GM18951 (cell line): Measurements from ENCODE around the gene ABHD8.

ENCODE experiments used
- POLR2A ChIP-seq: IDR thresholded peaks from 4 replicates; pipeline ENCODE4 v1.6.1; 2011; ENCODE audit warnings: mild to moderate bottlenecking; ENCODE audit not compliant: insufficient read length, insufficient read depth; ENCODE audit errors: extremely low read depth
- in situ Hi-C: fragments of 300-500 bp; cut with MboI; formaldehyde crosslinking; loops from one replicate; pipeline ENCODE4 v1.12.0; 2022; ENCODE audit warnings: low sequenced_read_pairs, mixed read lengths, inconsistent platforms; ENCODE audit not compliant: unreplicated experiment

The ABHD8 gene

DNA sequence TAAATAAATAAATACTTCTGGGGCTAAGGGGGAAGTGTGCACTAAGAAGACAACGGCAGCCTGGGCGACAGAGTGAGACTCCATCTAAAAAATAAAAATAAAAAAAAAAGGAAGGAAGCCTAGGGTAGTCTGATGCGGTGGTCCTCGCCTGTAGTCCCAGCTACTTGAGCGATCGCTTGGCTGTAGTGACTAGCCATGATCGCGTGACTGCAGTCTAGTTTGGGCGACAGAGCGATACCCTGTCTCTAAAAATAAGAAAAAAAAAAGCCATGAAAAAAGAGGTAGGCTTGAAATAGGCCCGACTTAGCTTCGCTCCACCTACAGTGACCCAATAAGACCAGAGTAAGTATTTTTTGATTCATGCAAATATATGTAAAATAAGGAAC is 36.6 kb downstream of the ABHD8 start:
- in situ Hi-C loops: no loop called here
- TF ChIP-seq POLR2A: peak; percentile 38

DNA sequence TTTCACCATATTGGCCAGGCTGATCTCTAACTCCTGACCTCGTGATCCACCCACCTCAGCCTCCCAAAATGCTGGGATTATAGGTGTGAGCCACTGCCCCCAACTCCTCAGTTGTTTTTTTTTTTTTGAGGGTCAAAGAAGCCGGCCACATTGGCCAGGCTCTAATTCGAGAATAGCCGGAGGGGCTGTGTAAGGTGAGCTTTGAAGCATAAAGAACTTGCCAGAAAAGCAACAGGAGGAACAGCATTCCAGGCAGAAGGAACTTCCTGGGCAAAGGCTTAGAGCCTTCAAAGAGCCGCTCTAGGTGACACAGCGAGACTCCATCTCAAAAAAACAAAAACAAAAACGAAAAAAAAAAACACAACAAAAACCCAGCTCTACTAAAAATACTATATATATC is 37.2 kb downstream of the ABHD8 start:
- in situ Hi-C loops: no loop called here
- no peak for TF ChIP-seq POLR2A

DNA sequence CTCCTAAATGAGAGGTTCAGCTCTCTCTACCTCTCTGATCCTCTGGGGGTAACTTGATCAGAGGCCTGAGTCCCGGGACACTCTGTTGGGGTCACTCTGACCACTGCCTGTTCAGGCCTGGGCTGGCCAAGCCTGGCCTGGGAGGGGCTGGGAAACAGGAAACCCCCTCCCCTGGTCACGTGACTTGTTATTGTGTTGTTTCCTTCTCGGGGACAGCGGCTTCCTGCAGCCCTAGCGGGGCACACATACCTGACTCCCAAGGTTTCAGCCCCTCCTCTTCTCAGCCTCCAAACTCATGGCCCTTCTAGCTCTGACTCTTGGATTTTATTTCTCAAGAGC is 38.6 kb downstream of the ABHD8 start, which contains the start of gene USHBP1:
TSS of gene USHBP1 (minus strand) at position 105 of the 339 bp plus-strand sequence. CDS start 446 bp downstream, outside the sequence.
- TF ChIP-seq POLR2A: no peak
- in situ Hi-C loops: no loop called here

DNA sequence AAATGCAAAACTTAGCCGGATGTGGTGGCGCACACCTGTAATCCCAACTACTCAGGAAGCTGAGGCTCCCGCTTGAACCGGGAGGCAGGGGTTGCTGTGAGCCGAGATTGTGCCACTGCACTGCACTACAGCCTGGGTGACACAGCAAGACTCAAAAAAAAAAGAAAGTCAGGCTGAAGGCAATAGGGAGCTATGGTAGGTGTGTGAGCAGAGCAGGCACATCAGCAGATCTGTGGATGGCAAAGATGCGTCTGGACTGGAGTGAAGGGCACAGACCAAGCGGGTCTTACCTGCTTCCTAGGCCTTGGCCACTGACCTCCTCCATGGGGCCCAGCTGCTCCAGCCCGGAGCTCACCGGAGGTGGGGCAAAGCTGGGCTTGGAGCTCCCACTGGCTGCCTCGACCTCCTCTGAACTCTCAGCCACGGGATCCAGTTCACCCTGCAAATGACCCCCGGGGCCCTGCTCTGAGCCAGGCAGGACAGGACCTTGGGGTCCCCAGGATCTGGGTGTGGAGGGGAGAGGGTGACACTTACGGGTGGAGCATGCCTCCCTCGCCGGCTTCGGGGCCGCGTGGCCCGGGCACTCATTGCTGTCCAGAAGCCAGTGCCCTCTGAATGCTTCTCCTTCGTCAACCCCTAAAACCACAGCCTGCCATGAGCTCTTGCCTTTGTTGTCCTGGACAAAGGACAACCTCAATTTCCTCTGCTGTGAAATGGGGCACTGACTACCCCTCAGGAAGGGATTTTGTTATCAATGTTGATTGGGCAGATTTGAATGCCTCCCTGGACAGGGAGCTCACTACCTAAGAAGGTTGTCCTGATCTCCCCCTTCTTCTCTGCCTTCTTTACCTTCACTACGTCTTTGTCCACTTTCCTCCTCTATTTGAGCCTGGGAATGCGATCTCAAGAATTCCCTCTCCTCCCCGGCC is 39.2 kb downstream of the ABHD8 start:
- in situ Hi-C loops: no loop called here
- TF ChIP-seq POLR2A: no peak

DNA sequence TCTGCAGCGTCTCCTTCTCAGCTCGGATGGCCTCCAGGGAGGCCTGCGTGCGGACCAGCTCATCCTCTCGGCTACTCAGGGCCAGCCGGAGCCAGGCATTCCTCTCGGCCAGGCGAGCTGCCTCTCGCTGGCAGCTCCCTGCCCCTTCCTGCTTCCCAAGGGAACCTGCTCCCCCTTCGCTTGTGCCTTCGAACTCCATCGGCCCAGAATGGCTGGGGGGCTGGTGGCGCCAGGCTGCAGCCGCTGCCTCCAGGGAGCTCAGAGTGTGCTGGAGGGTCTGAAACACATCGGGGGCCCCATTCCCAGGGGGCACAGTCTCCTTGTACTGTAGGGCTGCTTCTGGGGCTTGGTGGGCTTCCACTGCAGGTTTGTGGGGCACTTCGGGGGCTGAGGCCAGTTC is 40.7 kb downstream of the ABHD8 start:
- no peak for TF ChIP-seq POLR2A

DNA sequence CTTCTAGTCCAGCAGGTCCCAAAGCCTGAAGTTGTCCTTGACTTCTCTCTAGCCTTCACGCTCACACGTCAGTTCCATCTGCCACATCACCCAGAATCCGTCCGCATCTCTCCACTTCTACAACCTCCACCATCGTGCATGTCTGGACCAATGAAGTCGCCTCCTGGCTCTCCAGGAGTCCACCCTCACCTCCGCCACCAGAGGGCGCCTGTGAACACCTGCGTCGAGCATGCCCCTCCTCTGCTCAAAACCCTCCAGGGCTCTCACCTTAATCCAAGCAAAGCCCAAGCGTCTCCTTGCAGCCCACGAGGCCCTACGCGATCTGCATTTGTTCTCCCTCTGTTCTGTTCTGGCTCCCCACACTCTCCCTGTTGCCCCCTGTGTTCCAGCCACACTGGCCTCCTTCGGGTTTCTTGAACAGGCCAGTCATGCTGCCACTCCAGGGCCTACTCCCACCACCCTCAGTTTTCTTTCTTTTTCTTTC is 42.3 kb downstream of the ABHD8 start:
- in situ Hi-C loops: no loop called here
- no peak for TF ChIP-seq POLR2A

More for the DNA sequence above, 40.7 kb downstream of the ABHD8 start:
- in situ Hi-C loops: no loop called here

DNA sequence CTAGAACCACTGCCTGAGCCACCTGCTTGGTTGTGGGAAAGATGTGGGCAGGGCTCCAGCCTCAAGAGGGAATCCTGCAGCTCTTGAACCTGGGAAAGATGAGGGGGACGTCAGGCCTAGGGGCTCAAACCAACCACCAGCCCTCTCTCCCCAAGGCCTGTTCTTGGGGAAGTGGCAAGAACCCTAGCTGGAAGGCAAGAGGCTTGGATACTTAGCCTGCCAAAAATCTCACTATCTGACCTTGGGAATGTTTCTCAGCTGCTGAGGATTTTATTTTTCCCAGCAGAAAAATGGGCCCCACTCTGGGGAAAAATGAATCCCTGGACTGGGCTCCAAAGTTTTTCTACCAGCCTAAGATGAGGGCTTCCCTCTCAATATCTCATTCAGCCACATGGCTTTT is 43.3 kb downstream of the ABHD8 start:
- no peak for TF ChIP-seq POLR2A
- in situ Hi-C loops: no loop called here

DNA sequence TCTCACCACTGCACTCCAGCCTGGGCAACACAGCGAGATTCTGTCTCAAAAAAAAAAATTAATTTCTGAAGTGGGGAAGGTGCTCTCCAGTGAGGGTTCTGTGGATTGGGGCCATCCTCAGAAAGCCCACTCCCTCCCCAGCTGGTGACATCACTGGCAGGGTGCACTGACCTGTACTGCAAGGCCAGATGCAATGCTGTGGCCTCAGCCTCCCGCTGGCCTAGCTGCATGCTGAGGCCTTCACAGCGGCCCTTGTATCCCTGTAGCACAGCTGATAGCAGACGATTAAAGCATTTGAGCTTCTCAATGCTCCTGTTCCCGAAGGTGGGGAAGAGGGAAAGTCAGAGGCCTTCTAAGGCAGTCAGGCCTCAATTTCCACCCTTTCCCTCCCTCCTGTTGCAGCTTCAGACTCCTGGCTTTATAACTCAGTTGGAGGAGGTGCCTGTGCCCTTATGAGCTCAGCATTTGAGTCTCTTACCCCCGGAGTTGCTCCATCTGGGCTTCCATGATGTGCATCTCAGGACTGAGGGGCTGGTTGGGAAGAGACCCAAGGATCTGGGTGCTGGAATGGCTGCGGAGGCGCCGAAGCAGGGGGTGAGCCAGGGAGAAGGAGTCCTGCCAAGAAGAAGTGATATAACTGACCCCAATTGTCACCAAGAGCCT is 44.0 kb downstream of the ABHD8 start:
- no peak for TF ChIP-seq POLR2A

DNA sequence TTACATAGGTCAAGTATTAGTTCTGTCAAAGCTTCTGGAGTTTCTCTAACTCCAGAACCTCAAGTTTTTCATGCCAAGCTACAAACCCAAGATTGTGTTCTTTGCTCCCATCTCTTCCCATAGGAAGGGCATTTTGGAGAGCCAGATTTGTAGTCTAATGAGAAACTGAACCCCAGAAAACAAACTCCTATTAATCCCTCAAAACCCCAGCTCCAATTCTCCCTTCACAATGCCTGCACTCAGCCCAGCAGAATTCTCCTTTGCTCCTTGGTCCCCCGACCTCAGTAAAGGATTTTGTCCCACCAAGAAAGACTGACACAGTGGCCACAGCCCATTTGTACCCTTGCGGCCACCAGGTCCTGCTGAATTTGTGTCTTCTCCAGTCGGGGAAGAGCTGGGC is 47.1 kb downstream of the ABHD8 start:
- in situ Hi-C loops: no loop called here
- no peak for TF ChIP-seq POLR2A

More for the DNA sequence above, 44.0 kb downstream of the ABHD8 start:
- in situ Hi-C loops: no loop called here

DNA sequence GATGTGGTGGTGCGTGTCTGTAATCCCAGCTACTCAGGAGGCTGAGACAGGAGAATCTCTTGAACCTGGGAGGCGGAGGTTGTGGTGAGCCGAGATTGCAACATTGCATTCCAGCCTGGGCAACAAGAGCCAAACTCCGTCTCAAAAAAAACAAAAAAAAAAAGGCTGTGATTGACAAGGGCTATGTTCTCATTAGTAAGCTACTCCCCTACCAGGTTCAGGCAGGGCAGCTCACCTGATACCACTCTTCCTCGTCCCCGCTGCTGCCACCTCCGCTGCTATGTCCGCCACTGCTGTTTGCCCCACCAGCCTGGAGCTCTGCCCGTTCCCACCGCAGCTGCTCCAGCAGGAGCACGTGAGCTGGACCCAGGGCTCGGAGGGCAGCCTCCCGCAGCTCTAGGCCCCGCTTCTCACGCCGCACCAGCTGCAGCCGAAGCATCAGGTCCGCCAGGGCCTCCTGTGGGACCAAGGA is 48.0 kb downstream of the ABHD8 start:
- TF ChIP-seq POLR2A: no peak
- in situ Hi-C loops: no loop called here

DNA sequence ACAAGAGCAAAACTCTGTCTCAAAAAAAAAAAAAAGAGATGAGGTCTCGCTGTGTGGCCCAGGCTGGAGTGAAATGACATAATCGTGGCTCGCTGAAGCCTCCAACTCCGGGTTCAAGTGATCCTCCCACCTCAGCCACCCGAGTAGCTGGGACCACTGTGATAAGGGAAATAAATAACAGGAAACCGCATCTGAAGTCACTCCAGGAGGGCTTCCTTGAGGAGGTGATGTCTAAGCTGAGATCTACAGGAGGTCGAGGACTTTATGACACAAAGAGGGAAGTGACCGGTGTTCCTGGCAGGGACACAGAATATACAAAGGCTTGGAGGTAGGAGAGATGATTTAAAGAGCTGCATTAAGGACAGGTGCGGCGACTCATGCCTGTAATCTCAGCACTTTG is 48.6 kb downstream of the ABHD8 start:
- TF ChIP-seq POLR2A: no peak
- in situ Hi-C loops: no loop called here

DNA sequence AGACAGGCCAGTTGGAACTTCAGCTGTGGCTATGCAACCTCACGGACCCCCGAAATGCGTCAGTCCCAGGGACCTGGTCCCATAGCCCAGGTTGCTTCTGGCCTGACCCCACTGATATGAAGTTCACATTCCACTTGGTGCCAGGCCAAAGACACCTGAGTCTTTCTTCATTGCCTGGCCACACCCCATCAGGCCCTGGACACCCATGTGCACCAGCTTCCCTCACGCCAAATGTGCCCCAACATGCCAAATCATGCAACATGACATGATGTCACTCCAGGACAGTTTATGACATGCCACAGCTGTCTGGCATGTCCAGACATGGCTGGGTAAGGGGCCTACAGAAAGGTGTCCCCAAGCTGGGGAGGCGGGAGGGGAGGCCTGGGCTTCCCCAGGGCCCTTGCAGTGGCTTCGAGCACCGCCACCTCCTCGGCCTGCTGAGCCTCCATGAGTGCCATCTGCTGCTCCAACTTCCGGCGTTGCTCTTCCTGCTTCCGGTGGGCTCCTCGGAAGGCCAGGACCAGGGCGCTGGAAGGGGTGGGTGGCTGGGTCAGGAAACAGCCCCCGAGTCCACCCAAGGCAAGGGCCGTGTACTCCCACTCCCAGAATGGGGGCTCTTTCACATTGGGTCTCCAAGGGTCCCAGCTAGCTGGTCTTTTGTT is 53.2 kb downstream of the ABHD8 start:
- in situ Hi-C loops: no loop called here

More for the DNA sequence above, 53.2 kb downstream of the ABHD8 start:
- no peak for TF ChIP-seq POLR2A
